Esophagus muscularis mucosa (tissue), 4 donors: Measurements from ENCODE around the gene PCDH20. TPM values are rescaled to one million over a fixed set of nuclear protein-coding genes. Genes with fewer than 3 reads are reported as not detected.

Experiments
- DNase-seq: peaks from one replicate; pipeline ENCODE4 v3.0.0-alpha.2; 2017; ENCODE audit errors: extremely low spot score
- H3K27ac ChIP-seq, 4 donors: fragments of 200-600 bp; sonication (generic); replicated peaks in 1 of 4; 1 replicate in 3 of 4; 2 replicates in 1 of 4; pipeline ENCODE4 v1.5.1; 2016 to 2019; ENCODE audit warnings: mild to moderate bottlenecking in 1 of 4
- H3K27me3 ChIP-seq, 4 donors: fragments of 200-600 bp; sonication (generic); one replicate each; pipeline versions ENCODE4 v1.5.1 to v1.6.0; 2016 to 2019
- H3K36me3 ChIP-seq, 4 donors: fragments of 200-600 bp; sonication (generic); one replicate each; pipeline ENCODE4 v1.5.1; 2016 to 2019
- H3K4me1 ChIP-seq, 4 donors: fragments of 200-600 bp; sonication (generic); one replicate each; pipeline ENCODE4 v1.5.1; 2016 to 2019
- H3K4me3 ChIP-seq, 4 donors: fragments of 200-600 bp; sonication (generic); 1 replicate in 2 of 4; 2 replicates in 2 of 4; pipeline ENCODE4 v1.5.1; 2016 to 2019; ENCODE audit warnings: mild to moderate bottlenecking in 4 of 4, moderate library complexity in 1 of 4
- H3K9me3 ChIP-seq, 4 donors: fragments of 200-600 bp; sonication (generic); 1 replicate in 3 of 4; 2 replicates in 1 of 4; pipeline ENCODE4 v1.5.1; 2016 to 2019
- EP300 ChIP-seq: sonication (generic); formaldehyde crosslinking; IDR thresholded peaks from one replicate; pipeline ENCODE4 v1.6.1; 2017; ENCODE audit warnings: antibody characterized with exemption
- POLR2A ChIP-seq: fragments of 450-650 bp; IDR thresholded peaks from one replicate; pipeline ENCODE4 v1.6.1; 2017; ENCODE audit warnings: antibody characterized with exemption, moderate library complexity, mild to moderate bottlenecking, low read depth
- POLR2AphosphoS5 ChIP-seq, 2 donors: sonication (generic); formaldehyde crosslinking; IDR thresholded peaks; one replicate each; pipeline ENCODE4 v1.6.1; 2017; ENCODE audit warnings: antibody characterized with exemption in 2 of 2
- WGBS: methylation state at CpG from one replicate; pipeline ENCODE4 v1.1.5; 2018; 5-methylcytosine and 5-hydroxymethylcytosine counted together
- intact Hi-C: fragments of 100-400 bp; cut with DNase I; formaldehyde crosslinking; loops from one replicate; pipeline ENCODE4 v1.15.1; 2023
- total RNA-seq, 4 donors: library from RNA; depleted of rRNA; stranded (reverse); fragments of >200 nt; gene quantifications; one replicate each; pipeline versions ENCODE4 v1.1.0 to v1.2.1, GENCODE V29; 2016
- TF ChIP-seq, protein P1 (sequence below), 3 experiments: fragments of 200-600 bp in 2 of 3; fragments of 450-650 bp in 1 of 3; sonication (generic) in 2 of 3; IDR thresholded peaks; one replicate each; pipeline ENCODE4 v1.5.1; 2017 to 2019; ENCODE audit warnings: antibody characterized with exemption in 3 of 3, mild to moderate bottlenecking in 2 of 3, moderate library complexity in 1 of 3

PCDH20 gene
- total RNA-seq, 4 donors from 2014 or later, result 10.4 to 31.3 (median 14.7) TPM

DNA sequence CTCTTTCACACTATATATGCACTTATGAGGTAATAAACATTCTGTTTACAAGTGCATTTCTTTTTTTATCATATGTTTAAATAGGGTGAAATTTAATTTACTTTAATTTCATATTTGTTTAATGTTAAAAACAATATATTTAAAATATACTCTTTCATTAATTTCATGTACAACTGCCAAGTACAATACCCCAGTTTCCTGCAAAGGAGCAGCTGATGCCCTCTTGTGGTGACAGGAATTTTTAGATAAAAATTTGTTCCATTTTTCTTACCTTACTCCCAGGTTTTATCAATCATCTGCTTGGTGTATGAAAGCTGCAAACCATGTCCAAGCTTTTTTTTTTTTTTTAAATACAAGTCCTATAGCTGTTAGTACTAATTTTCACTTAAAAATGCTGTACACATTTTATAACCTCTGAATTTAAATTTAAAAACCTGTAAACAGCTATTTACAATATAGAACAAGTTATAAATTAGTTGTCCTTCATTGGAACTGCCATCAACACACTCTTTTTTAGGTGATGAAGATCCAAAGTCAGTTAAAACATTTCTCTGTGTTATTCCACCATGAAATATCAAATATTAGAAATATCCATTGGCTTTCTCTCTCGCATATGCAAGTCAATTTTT lies 4.9 kb downstream of the PCDH20 start:
- TF ChIP-seq, protein P1, sequence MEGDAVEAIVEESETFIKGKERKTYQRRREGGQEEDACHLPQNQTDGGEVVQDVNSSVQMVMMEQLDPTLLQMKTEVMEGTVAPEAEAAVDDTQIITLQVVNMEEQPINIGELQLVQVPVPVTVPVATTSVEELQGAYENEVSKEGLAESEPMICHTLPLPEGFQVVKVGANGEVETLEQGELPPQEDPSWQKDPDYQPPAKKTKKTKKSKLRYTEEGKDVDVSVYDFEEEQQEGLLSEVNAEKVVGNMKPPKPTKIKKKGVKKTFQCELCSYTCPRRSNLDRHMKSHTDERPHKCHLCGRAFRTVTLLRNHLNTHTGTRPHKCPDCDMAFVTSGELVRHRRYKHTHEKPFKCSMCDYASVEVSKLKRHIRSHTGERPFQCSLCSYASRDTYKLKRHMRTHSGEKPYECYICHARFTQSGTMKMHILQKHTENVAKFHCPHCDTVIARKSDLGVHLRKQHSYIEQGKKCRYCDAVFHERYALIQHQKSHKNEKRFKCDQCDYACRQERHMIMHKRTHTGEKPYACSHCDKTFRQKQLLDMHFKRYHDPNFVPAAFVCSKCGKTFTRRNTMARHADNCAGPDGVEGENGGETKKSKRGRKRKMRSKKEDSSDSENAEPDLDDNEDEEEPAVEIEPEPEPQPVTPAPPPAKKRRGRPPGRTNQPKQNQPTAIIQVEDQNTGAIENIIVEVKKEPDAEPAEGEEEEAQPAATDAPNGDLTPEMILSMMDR (IDR thresholded peaks at IDR 0.05), result peak; percentile 18 to 47 (median 42)
- TF ChIP-seq POLR2A (no peak), POLR2AphosphoS5 (IDR thresholded peaks at IDR 0.05) (no peak)
- H3K9me3 ChIP-seq, result no peaks in the 10 kb centered on the region
- peaks cover 0 to 36% (median 0%) of the 10 kb centered on the region in 4 donors for H3K27me3 ChIP-seq
- 93% methylated on average over 1 of the region's 1 CpG for WGBS
- intact Hi-C loops, result loop anchor here (10.0 kb wide), 2 partner anchors 286 to 756 kb away; no protein-coding TSS in a partner anchor
- H3K4me1 ChIP-seq, result peaks cover 9 to 28% (median 19%) of the 10 kb centered on the region in 4 donors
- no peak for DNase-seq
- no peak overlapping the region for H3K27ac ChIP-seq
- H3K4me3 ChIP-seq, result peak overlapping the region in 1 of 4 donors; percentile 7
- no peaks in the 10 kb centered on the region for H3K36me3 ChIP-seq

GRCh38 chr13:61410266-61410665 lies 5.4 kb downstream of the PCDH20 start:
- Histone ChIP-seq H3K4me1 (peaks cover 9 to 23% (median 17%) of the 10 kb centered on the region in 4 donors), H3K27ac (no peak overlapping the region), H3K27me3 (peaks cover 0 to 36% (median 0%) of the 10 kb centered on the region in 4 donors), H3K9me3 (no peaks in the 10 kb centered on the region), H3K36me3 (no peaks in the 10 kb centered on the region), H3K4me3 (peak overlapping the region in 3 of 4 donors; percentile 5 to 15 (median 10))
- 39% methylated on average over 2 of the region's 2 CpGs for WGBS
- intact Hi-C loops, result loop anchor here (10.0 kb wide), 2 partner anchors 285 to 755 kb away; no protein-coding TSS in a partner anchor
- no peak for TF ChIP-seq POLR2A
- TF ChIP-seq, protein P1 (IDR thresholded peaks at IDR 0.05), result no peak
- no peak for DNase-seq

DNA sequence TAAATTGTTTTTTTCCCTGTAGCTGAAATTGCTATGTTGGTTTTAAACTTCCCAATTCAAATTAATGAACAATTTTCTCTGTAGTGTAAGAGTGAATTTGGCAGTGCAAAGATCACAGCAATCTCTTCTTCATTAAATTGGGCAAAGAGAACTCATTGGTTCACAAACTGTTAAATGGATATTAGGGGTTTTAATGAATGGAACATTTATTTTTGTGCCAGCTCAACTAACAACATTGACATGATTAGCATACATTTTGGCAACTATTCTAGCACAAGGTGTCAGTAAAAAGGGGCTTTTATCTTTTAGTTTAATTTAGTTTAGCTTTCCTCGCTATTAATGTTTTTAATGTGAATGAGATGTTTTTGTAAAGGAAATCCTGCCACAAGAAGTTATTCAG lies 7.1 kb downstream of the PCDH20 start:
- intact Hi-C loops, result no loop called here
- no peak for DNase-seq
- H3K36me3 ChIP-seq, result no peaks in the 10 kb centered on the region
- H3K27ac ChIP-seq, result no peak overlapping the region
- WGBS, result 0% methylated on average over 1 of the region's 1 CpG
- no peak for TF ChIP-seq EP300
- TF ChIP-seq, protein P1 (IDR thresholded peaks at IDR 0.05), result no peak
- TF ChIP-seq POLR2A, result no peak
- TF ChIP-seq POLR2AphosphoS5 (IDR thresholded peaks at IDR 0.05), result no peak
- no peak overlapping the region for H3K4me3 ChIP-seq
- no peaks in the 10 kb centered on the region for H3K9me3 ChIP-seq
- H3K4me1 ChIP-seq, result peaks cover 4 to 6% (median 5%) of the 10 kb centered on the region in 4 donors
- H3K27me3 ChIP-seq, result peaks cover 0 to 19% (median 0%) of the 10 kb centered on the region in 4 donors

- 57% methylated on average over 1 of the region's 1 CpG for WGBS
- TF ChIP-seq, protein P1 (IDR thresholded peaks at IDR 0.05), result no peak
- TF ChIP-seq EP300, result no peak
- TF ChIP-seq POLR2AphosphoS5 (IDR thresholded peaks at IDR 0.05), result no peak
- TF ChIP-seq POLR2A, result no peak
- intact Hi-C loops, result no loop called here
Measured at GRCh38 chr13:61406275-61406674, 9.4 kb downstream of the PCDH20 start.

DNA sequence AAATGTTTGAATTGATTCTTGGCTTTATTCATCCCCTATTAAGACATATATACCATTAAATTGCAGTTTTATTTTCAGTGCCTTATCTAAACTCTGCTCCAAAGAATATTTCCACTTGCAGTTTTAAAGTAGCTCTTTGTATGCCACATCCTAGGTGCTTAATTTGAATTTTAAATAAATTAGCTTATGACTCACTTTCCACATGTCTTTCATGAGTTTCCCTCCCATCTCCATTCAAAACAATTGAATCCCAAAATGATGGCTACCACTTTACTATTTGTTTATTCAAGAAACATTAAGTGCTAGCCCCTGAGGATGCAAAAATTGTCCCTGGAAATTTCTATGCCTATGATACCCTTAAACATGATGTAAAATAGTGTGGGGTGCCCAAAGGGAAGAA lies 19.5 kb downstream of the PCDH20 start:
- Histone ChIP-seq H3K9me3 (no peaks in the 10 kb centered on the region), H3K4me1 (no peaks in the 10 kb centered on the region), H3K4me3 (no peak overlapping the region), H3K27ac (no peak overlapping the region), H3K27me3 (no peaks in the 10 kb centered on the region), H3K36me3 (no peaks in the 10 kb centered on the region)
- DNase-seq, result no peak
- TF ChIP-seq POLR2A, result no peak
- TF ChIP-seq, protein P1 (IDR thresholded peaks at IDR 0.05), result no peak
- intact Hi-C loops, result no loop called here

More at GRCh38 chr13:61406275-61406674, 9.4 kb downstream of the PCDH20 start:
- DNase-seq, result no peak
- Histone ChIP-seq H3K27ac (no peak overlapping the region), H3K36me3 (no peaks in the 10 kb centered on the region), H3K27me3 (no peaks in the 10 kb centered on the region), H3K4me1 (no peaks in the 10 kb centered on the region), H3K4me3 (no peak overlapping the region), H3K9me3 (no peaks in the 10 kb centered on the region)
